GM23248 (cell line): ENCODE data around the gene RNFT2. TPM values are rescaled to one million over a fixed set of nuclear protein-coding genes. Genes with fewer than 3 reads are reported as not detected.

Experiments
- DNase-seq: peaks from one replicate; pipeline ENCODE4 v3.0.0-alpha.2; 2015
- H2AFZ ChIP-seq: fragments of 200-600 bp; sonication (generic); 2 replicates; pipeline ENCODE4 v1.6.1; 2016; ENCODE audit warnings: antibody characterized with exemption
- H3F3A ChIP-seq: fragments of 200-600 bp; sonication (generic); 2 replicates; pipeline ENCODE4 v1.6.1; 2016; ENCODE audit warnings: mild to moderate bottlenecking, antibody characterized with exemption, mixed run types; ENCODE audit not compliant: insufficient read depth
- H3K27ac ChIP-seq: fragments of 200-600 bp; sonication (generic); 2 replicates; pipeline ENCODE4 v1.5.1; 2016; ENCODE audit warnings: mild to moderate bottlenecking
- H3K27me3 ChIP-seq: fragments of 200-600 bp; sonication (generic); replicated peaks from 2 replicates; pipeline ENCODE4 v1.6.1; 2016; ENCODE audit warnings: mild to moderate bottlenecking; ENCODE audit not compliant: insufficient read depth
- H3K36me3 ChIP-seq: fragments of 200-600 bp; sonication (generic); 2 replicates; pipeline ENCODE4 v1.6.1; 2016; ENCODE audit warnings: low read depth, mild to moderate bottlenecking
- H3K4me1 ChIP-seq: fragments of 200-600 bp; sonication (generic); 2 replicates; pipeline ENCODE4 v1.6.1; 2016; ENCODE audit warnings: mild to moderate bottlenecking; ENCODE audit not compliant: insufficient read depth
- H3K4me2 ChIP-seq: fragments of 200-600 bp; sonication (generic); one replicate; pipeline ENCODE4 v1.6.1; 2016; ENCODE audit warnings: mild to moderate bottlenecking; ENCODE audit not compliant: unreplicated experiment
- H3K4me3 ChIP-seq: fragments of 200-600 bp; sonication (generic); 2 replicates; pipeline ENCODE4 v1.5.1; 2016; ENCODE audit warnings: mild to moderate bottlenecking
- H3K79me2 ChIP-seq: fragments of 200-600 bp; sonication (generic); 2 replicates; pipeline ENCODE4 v1.6.1; 2016; ENCODE audit warnings: mild to moderate bottlenecking; ENCODE audit not compliant: insufficient read depth
- H3K9ac ChIP-seq: fragments of 200-600 bp; sonication (generic); 2 replicates; pipeline ENCODE4 v1.6.1; 2016; ENCODE audit warnings: mild to moderate bottlenecking
- H3K9me2 ChIP-seq: fragments of 200-600 bp; sonication (generic); 2 replicates; pipeline ENCODE4 v1.6.1; 2016; ENCODE audit warnings: mixed run types, mild to moderate bottlenecking, moderate library complexity; ENCODE audit not compliant: insufficient read depth
- H3K9me3 ChIP-seq: fragments of 200-600 bp; sonication (generic); one replicate; pipeline ENCODE4 v1.6.1; 2017; ENCODE audit warnings: low read depth
- H4K20me1 ChIP-seq: fragments of 200-600 bp; sonication (generic); 2 replicates; pipeline ENCODE4 v1.6.0; 2016; ENCODE audit not compliant: insufficient read depth
- EZH2 ChIP-seq: fragments of 200-600 bp; sonication (generic); IDR thresholded peaks from 2 replicates; pipeline ENCODE4 v1.6.1; 2018; ENCODE audit warnings: antibody characterized with exemption, mild to moderate bottlenecking; ENCODE audit not compliant: insufficient read depth, poor library complexity, severe bottlenecking
- EZH2phosphoT487 ChIP-seq: fragments of 200-600 bp; sonication (generic); IDR thresholded peaks from 2 replicates; pipeline ENCODE4 v1.6.1; 2018; ENCODE audit warnings: antibody characterized with exemption, moderate library complexity, mild to moderate bottlenecking, low read depth; ENCODE audit not compliant: insufficient read depth
- WGBS, 2 experiments: methylation state at CpG; one replicate each; pipeline ENCODE4 v1.1.6; 2015 to 2017; ENCODE audit warnings: low lambda C conversion rate in 2 of 2, low coverage in 1 of 2; ENCODE audit errors: missing lambda C conversion rate in 2 of 2; 5-methylcytosine and 5-hydroxymethylcytosine counted together
- in situ Hi-C: fragments of 300-500 bp; cut with MboI; formaldehyde crosslinking; loops from 2 replicates; pipeline ENCODE4 v1.15.0; 2020
- polyA plus RNA-seq: library from polyadenylated mRNA; unstranded; fragments of >200 nt; fragmentation: Nextera tagmentation; extraction: Ambion mirVana; gene quantifications from 2 replicates; pipeline ENCODE4 v1.2.1, GENCODE V29; 2016
- total RNA-seq: library from RNA; depleted of rRNA; stranded (reverse); fragments of >200 nt; shearing (Covaris generic); gene quantifications from 2 replicates; pipeline ENCODE4 v1.2.3, GENCODE V29; 2014

The RNFT2 gene
- total and polyA plus RNA-seq, 2 experiments from 2014 or later, result 0.24 to 0.43 TPM

- WGBS, 2 experiments, result 42 to 46% methylated on average over 13 of the region's 13 CpGs
- Histone ChIP-seq H3K27ac (peak overlapping the region; percentile 43), H3K9ac (no peak overlapping the region), H3K4me1 (peaks cover 17% of the 10 kb centered on the region), H2AFZ (peak overlapping the region; percentile 22; the same call in 1 of the 2 replicates), H3K9me3 (no peaks in the 10 kb centered on the region), H3K36me3 (no peaks in the 10 kb centered on the region), H3K9me2 (no peaks in the 10 kb centered on the region), H3K79me2 (no peaks in the 10 kb centered on the region), H3K4me2 (peak overlapping the region; percentile 24), H3K4me3 (0 out of 2 replicates have a peak overlapping the region, but pooled peaks have one; percentile 4), H3K27me3 (0 out of 2 replicates have a peak, but pooled peaks cover under 1% of the 10 kb centered on the region), H3F3A (peaks cover 6% of the 10 kb centered on the region; the same call in 1 of the 2 replicates), H4K20me1 (no peaks in the 10 kb centered on the region)
- DNase-seq, result peak; percentile 84
- no peak for TF ChIP-seq EZH2phosphoT487
- no peak for TF ChIP-seq EZH2
- in situ Hi-C loops, result no loop called here
Observed at GRCh38 chr12:116864371-116865160, 126.5 kb downstream of the RNFT2 start.

DNA sequence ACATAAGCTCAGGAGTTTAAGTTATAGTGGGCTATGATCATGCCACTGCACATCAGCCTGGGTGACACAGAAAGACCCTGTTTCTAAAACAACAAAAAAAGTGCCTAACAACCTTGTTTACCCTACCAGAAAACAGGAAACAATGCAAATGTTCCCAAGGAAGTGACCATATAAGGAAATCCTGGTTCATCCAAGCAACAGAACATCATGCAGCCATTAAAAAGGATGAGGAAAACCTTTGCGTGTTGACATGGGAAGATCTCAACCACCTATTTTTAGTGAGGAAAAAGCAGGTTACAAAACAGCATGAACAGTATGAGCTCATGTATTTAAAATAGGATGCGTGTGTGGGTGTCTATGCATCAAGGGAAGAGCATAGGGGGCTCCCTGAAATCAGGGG lies 129.4 kb downstream of the RNFT2 start:
- DNase-seq, result no peak
- no peak overlapping the region for H3K4me2 ChIP-seq
- H2AFZ ChIP-seq, result no peak overlapping the region
- H3K27ac ChIP-seq, result no peak overlapping the region
- no peaks in the 10 kb centered on the region for H3K36me3 ChIP-seq
- no peak overlapping the region for H3K9ac ChIP-seq
- no peaks in the 10 kb centered on the region for H3K9me2 ChIP-seq
- peaks cover 17% of the 10 kb centered on the region for H3K4me1 ChIP-seq
- no peaks in the 10 kb centered on the region for H3K27me3 ChIP-seq
- no peaks in the 10 kb centered on the region for H3K9me3 ChIP-seq
- in situ Hi-C loops, result no loop called here
- H4K20me1 ChIP-seq, result no peaks in the 10 kb centered on the region
- H3K4me3 ChIP-seq, result no peak overlapping the region
- WGBS, 2 experiments, result 85 to 89% methylated on average over 2 of the region's 2 CpGs
- no peaks in the 10 kb centered on the region for H3K79me2 ChIP-seq
- H3F3A ChIP-seq, result peaks cover 6% of the 10 kb centered on the region; the same call in 1 of the 2 replicates
- no peak for TF ChIP-seq EZH2phosphoT487
- TF ChIP-seq EZH2, result no peak

DNA sequence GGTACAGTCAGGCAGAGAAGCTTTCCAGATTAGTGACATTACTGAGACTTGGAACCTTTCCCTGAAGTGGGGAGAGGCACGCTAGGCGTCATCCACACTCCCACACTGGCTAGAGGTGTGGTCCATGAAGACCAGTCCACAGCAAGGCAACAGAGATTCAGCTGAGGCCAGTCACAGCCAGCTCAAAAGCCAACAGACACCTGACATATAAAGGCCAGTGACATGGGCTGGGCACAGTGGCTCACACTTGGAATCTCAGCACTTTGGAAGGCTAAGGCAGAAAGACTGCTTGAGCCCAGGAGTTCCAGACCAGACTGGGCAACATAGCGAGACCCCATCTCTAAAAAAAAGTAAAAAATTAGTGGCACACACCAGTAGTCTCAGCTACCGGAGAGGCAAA lies 132.2 kb downstream of the RNFT2 start:
- H3F3A ChIP-seq, result no peaks in the 10 kb centered on the region
- H2AFZ ChIP-seq, result no peak overlapping the region
- in situ Hi-C loops, result no loop called here
- peaks cover 12% of the 10 kb centered on the region; the same call in 1 of the 2 replicates for H3K27me3 ChIP-seq
- no peak for TF ChIP-seq EZH2
- TF ChIP-seq EZH2phosphoT487, result no peak
- no peaks in the 10 kb centered on the region for H4K20me1 ChIP-seq
- DNase-seq, result no peak
- H3K9me2 ChIP-seq, result no peaks in the 10 kb centered on the region
- no peaks in the 10 kb centered on the region for H3K79me2 ChIP-seq
- peaks cover under 1% of the 10 kb centered on the region; the same call in 1 of the 2 replicates for H3K4me1 ChIP-seq
- H3K9ac ChIP-seq, result no peak overlapping the region
- 50 to 55% methylated on average over 4 of the region's 4 CpGs for WGBS, 2 experiments
- no peaks in the 10 kb centered on the region for H3K9me3 ChIP-seq
- no peak overlapping the region for H3K4me3 ChIP-seq
- H3K4me2 ChIP-seq, result no peak overlapping the region
- H3K27ac ChIP-seq, result no peak overlapping the region
- no peaks in the 10 kb centered on the region for H3K36me3 ChIP-seq

- no peaks in the 10 kb centered on the region for H3K9me3 ChIP-seq
- no peaks in the 10 kb centered on the region for H3K4me1 ChIP-seq
- no peak overlapping the region for H3K4me2 ChIP-seq
- WGBS, 2 experiments, result 70 to 75% methylated on average over 4 of the region's 4 CpGs
- no peaks in the 10 kb centered on the region for H3F3A ChIP-seq
- no peaks in the 10 kb centered on the region for H4K20me1 ChIP-seq
- H3K27me3 ChIP-seq, result peaks cover 41% of the 10 kb centered on the region
- H3K4me3 ChIP-seq, result no peak overlapping the region
- no peak for DNase-seq
- no peaks in the 10 kb centered on the region for H3K79me2 ChIP-seq
- H3K9me2 ChIP-seq, result no peaks in the 10 kb centered on the region
- no peak for TF ChIP-seq EZH2
- TF ChIP-seq EZH2phosphoT487, result no peak
- no peak overlapping the region for H2AFZ ChIP-seq
- no peaks in the 10 kb centered on the region for H3K36me3 ChIP-seq
- H3K9ac ChIP-seq, result no peak overlapping the region
- in situ Hi-C loops, result no loop called here
- no peak overlapping the region for H3K27ac ChIP-seq
Observed at GRCh38 chr12:116874324-116874995, 136.3 kb downstream of the RNFT2 start.
